SJCRH30 (cell line): ENCODE data around the gene PICALM. TPM values are rescaled to one million over a fixed set of nuclear protein-coding genes. Genes with fewer than 3 reads are reported as not detected.

Source experiments
- DNase-seq, 2 experiments: peaks; one replicate each; pipeline ENCODE4 v3.0.0-alpha.2; 2015 to 2020
- H3K27ac ChIP-seq: fragments of 250-450 bp; sonication (Bioruptor Pico); 2 replicates; pipeline ENCODE4 v1.5.1; 2020; ENCODE audit warnings: mild to moderate bottlenecking, moderate library complexity
- H3K27me3 ChIP-seq: fragments of 250-450 bp; sonication (Bioruptor Pico); 2 replicates; pipeline ENCODE4 v1.5.1; 2020; ENCODE audit warnings: mild to moderate bottlenecking, moderate library complexity
- H3K36me3 ChIP-seq: fragments of 250-450 bp; sonication (Bioruptor Pico); 2 replicates; pipeline ENCODE4 v1.5.1; 2020; ENCODE audit warnings: mild to moderate bottlenecking, moderate library complexity
- H3K4me1 ChIP-seq: fragments of 250-450 bp; sonication (Bioruptor Pico); 2 replicates; pipeline ENCODE4 v1.5.1; 2020; ENCODE audit warnings: mild to moderate bottlenecking, moderate library complexity
- H3K4me3 ChIP-seq: fragments of 250-450 bp; sonication (Bioruptor Pico); 2 replicates; pipeline ENCODE4 v1.5.1; 2020; ENCODE audit warnings: mild to moderate bottlenecking, moderate library complexity
- H3K9me3 ChIP-seq: fragments of 250-450 bp; sonication (Bioruptor Pico); replicated peaks from 2 replicates; pipeline ENCODE4 v1.5.1; 2020; ENCODE audit warnings: mild to moderate bottlenecking, moderate library complexity
- total RNA-seq: library from RNA; depleted of rRNA; stranded (reverse); fragments of >200 nt; shearing (Covaris generic); gene quantifications from 2 replicates; pipeline ENCODE4 v1.2.3, GENCODE V29; 2014

Gene PICALM
- total RNA-seq, 1 experiment from 2014 or later: 242 TPM

DNA sequence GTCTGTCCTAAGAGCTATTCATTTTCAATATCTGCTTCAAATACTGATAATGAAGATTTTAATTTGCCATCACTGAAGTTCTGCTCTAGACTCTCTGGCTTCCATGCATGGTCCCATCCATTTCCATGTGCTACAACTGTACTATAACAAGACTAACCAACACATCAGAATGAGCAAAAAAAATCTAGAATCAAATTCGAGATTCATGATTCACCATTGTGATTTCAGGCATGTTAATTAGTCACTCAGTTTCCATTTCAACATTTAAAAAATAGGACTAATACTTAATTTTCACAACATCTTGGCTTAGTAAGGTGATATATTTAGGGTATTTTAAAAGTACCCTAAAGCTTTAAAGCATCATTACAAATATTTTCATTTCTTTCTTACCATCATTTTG lies 22.8 kb downstream of the PICALM start:
- H3K36me3 ChIP-seq: no peaks in the 10 kb centered on the region; the same call in 1 of the 2 replicates
- no peak overlapping the region for H3K27ac ChIP-seq
- no peak overlapping the region for H3K4me3 ChIP-seq
- no peaks in the 10 kb centered on the region for H3K9me3 ChIP-seq
- no peak for DNase-seq
- H3K4me1 ChIP-seq: peaks cover 29% of the 10 kb centered on the region
- H3K27me3 ChIP-seq: no peaks in the 10 kb centered on the region

DNA sequence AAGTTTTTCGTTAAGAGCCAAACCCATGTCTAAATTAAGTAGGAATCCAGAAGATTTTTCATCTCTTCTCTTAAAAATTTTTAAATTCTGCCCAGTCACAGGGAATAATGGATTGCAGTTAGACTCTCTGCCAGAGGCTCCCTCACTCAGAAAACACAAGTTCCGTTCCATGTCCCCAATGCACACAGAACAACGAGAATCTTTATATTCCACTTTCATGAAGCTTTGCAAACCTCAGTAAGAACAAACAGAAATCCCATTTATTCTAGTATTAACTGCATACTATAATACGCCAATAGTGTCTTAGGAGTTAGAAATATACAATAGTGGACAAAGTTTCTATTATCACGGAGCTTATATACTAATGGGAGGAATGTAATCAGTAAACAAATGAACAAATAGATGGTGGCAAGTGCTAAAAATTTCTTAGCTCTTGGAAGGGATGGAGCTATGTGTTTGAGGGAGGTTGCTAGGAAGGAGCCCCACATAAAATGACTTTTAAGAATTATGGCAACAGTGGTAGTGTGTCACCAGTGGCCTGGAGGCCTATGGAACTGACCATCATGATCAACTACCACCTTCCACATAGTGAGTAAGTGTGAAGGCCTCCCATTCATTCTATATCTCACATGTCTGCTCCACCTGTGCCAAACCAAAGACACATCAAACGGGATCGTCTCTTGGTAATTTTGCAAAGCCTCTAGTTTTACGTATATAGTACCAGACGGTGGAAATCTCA lies 24.9 kb downstream of the PICALM start:
- Histone ChIP-seq H3K4me3 (no peak overlapping the region), H3K27ac (no peak overlapping the region), H3K4me1 (peaks cover 35% of the 10 kb centered on the region), H3K36me3 (peaks cover 3% of the 10 kb centered on the region; the same call in 1 of the 2 replicates), H3K9me3 (no peaks in the 10 kb centered on the region), H3K27me3 (no peaks in the 10 kb centered on the region)
- no peak for DNase-seq

DNA sequence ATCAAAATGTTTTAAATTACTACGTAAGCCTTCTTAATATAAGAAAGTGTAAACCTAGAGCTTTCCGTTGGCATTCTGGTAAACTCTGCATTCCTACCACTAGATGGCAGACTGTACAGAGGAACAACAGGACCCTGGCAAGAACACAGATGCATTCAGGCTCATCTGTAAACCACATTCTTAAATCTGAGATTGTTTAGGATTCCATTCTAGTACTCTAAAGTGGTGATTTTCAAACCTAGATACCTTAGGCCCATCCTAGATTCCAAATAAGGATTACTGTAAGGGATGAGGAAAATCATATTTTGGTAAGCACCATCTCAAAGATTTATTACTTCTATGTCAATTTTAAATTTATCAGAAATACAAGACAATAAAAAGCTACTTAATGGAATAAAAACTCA lies 26.9 kb downstream of the PICALM start:
- H3K4me3 ChIP-seq: no peak overlapping the region
- no peaks in the 10 kb centered on the region for H3K9me3 ChIP-seq
- H3K27ac ChIP-seq: no peak overlapping the region
- peak; percentile 80 to 95 for DNase-seq
- peaks cover 3% of the 10 kb centered on the region; the same call in 1 of the 2 replicates for H3K36me3 ChIP-seq
- peaks cover 35% of the 10 kb centered on the region for H3K4me1 ChIP-seq
- no peaks in the 10 kb centered on the region for H3K27me3 ChIP-seq

DNA sequence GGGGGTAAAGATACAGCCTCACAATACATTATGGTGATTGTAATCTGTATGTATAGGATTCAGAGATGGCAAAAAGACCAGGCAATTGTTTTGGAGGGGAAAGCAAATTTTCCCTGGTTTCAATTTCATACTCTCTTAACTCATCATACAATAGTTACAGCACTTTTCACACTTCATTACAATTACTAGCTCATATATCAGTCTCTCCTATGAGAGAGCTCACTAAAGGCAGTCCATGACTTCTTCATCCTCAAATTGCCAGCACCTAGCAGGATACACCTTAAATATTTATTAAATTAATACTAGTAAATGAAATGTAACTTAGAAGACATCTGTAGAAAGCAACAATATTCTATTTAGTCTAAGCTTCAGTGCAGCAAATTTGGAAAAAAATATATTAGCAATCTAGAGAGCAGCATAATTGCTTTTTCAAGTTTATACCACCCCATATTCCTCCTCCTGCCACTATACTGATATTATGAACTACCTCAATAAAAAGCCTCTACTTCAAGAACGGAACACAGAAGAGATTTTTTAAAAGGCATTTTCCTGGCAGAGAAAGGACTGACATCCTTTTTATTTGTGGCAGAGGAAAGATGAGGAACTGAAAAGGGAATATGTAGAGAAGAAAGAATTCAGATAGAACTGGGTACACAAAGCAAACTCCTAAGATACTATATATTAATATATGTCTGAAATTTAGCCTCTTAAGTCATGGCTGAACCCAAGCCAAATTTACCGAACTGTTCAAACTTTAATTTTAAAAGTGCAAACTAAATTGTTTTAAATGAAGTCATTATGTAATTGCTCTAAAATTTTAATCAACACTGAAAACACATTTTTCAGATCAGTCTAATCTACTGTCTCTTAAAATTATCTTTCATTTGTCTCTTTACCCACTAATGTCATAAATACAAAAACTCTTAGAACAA lies 27.7 kb downstream of the PICALM start:
- no peaks in the 10 kb centered on the region for H3K9me3 ChIP-seq
- no peaks in the 10 kb centered on the region for H3K27me3 ChIP-seq
- no peak for DNase-seq
- peaks cover 35% of the 10 kb centered on the region for H3K4me1 ChIP-seq
- peaks cover 3% of the 10 kb centered on the region; the same call in 1 of the 2 replicates for H3K36me3 ChIP-seq
- no peak overlapping the region for H3K27ac ChIP-seq
- no peak overlapping the region for H3K4me3 ChIP-seq

DNA sequence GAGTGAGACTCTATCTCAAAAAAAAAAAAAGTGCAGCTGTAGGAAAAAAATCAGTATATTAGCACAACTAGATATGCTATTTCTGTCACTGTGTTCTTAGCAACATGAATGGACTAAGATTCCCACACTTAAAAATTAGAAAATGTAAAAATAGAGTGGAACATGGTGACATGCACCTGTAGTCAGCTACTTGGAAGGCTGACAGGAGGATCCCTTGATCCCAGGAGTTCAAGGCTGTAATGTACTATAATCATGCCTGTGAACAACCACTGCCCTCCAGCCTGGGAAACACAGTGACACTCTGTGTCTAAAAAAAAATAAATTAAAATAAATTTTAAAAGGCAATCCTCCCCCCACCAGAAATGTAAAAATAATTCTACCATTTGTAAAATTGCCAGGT lies 29.8 kb downstream of the PICALM start:
- no peak for DNase-seq

DNA sequence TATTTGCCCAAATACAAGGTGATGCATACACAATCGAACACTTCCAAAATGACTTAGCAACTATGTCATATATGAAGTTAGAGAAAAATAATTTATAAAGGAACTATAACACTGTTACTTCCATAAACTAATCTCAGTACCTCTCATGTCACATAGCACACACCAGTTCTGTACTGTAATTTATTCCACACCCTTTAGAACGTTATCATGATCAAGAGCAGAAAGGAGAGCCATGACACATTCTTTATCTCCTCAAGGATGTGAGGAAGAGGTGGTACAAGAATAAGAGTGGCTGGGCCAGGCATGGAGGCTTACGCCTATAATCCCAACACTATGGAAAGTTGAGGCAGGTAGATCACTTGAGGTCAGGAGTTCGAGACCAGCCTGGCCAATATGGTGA lies 31.1 kb downstream of the PICALM start:
- Histone ChIP-seq H3K9me3 (no peaks in the 10 kb centered on the region), H3K4me3 (no peak overlapping the region), H3K36me3 (peaks cover 3% of the 10 kb centered on the region; the same call in 1 of the 2 replicates), H3K27me3 (no peaks in the 10 kb centered on the region), H3K4me1 (peaks cover 21% of the 10 kb centered on the region), H3K27ac (no peak overlapping the region)
- no peak for DNase-seq

More for the DNA sequence above, 29.8 kb downstream of the PICALM start:
- peaks cover 3% of the 10 kb centered on the region; the same call in 1 of the 2 replicates for H3K36me3 ChIP-seq
- H3K27ac ChIP-seq: no peak overlapping the region
- H3K4me3 ChIP-seq: no peak overlapping the region
- H3K27me3 ChIP-seq: no peaks in the 10 kb centered on the region
- peaks cover 32% of the 10 kb centered on the region for H3K4me1 ChIP-seq
- H3K9me3 ChIP-seq: no peaks in the 10 kb centered on the region

DNA sequence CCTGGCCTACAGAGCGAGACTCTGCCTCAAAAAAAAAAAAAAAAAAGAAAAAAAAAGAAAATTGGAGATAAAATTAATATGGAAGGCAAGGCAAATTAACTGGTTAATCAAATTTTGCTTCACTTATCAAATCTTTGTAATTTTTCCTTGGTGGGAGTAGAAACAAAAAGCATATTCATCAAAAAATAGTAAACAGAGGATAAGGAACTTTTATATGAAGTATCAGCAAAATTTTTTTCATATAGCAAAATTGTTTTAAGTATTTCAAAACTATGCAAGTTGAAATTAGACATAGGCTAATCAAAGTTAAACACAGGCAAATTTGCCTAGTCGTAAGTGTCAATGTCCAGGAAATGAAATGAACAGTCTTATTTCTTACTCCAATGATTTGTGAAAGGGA lies 33.0 kb downstream of the PICALM start:
- H3K36me3 ChIP-seq: peaks cover 12% of the 10 kb centered on the region
- H3K4me1 ChIP-seq: peaks cover 5% of the 10 kb centered on the region; the same call in 1 of the 2 replicates
- no peak overlapping the region for H3K4me3 ChIP-seq
- no peaks in the 10 kb centered on the region for H3K9me3 ChIP-seq
- no peaks in the 10 kb centered on the region for H3K27me3 ChIP-seq
- no peak for DNase-seq
- H3K27ac ChIP-seq: no peak overlapping the region

DNA sequence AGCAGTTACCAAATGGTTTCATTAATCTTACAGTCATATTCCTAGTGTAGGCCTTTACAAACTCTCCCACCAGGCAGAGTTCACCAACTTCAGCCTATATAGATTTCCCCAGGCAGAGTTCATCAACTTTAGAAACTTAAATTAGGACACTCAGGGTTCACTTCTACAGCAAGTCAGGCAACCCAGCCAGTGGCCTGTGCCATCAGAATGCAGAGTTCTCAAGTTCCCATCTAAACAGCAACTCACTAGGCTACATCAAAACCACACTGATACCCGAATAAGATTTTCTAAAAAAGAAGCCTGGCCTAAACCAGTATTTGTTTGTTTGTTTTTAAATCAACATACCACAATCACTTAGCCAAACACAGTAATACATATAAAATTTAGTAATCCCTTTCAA lies 33.7 kb downstream of the PICALM start:
- H3K27me3 ChIP-seq: no peaks in the 10 kb centered on the region
- H3K9me3 ChIP-seq: no peaks in the 10 kb centered on the region
- H3K27ac ChIP-seq: no peak overlapping the region
- H3K36me3 ChIP-seq: peaks cover 18% of the 10 kb centered on the region
- H3K4me3 ChIP-seq: no peak overlapping the region
- DNase-seq: peak in 1 of 2 experiments; percentile 33
- H3K4me1 ChIP-seq: no peaks in the 10 kb centered on the region

DNA sequence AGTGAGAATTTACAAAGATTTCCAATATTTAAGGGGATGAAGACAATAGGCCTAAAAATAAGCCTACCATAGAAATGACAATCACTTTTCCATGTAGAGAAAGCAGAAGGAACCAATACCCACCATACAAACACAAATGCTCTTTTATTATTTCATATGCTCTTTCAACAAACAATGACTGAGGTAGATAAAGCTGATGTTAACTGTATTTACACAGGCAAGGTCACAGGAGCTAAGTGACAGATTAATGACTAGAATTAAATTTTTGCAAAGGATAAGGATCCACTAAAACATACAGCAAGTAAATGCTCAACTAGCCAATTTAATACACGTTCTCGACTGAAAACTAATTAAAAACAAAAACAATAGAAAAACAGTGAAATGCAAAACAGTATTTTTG lies 34.2 kb downstream of the PICALM start:
- H3K4me3 ChIP-seq: no peak overlapping the region
- peaks cover 23% of the 10 kb centered on the region for H3K36me3 ChIP-seq
- no peaks in the 10 kb centered on the region for H3K9me3 ChIP-seq
- H3K27me3 ChIP-seq: no peaks in the 10 kb centered on the region
- H3K27ac ChIP-seq: no peak overlapping the region
- H3K4me1 ChIP-seq: no peaks in the 10 kb centered on the region
- DNase-seq: no peak

DNA sequence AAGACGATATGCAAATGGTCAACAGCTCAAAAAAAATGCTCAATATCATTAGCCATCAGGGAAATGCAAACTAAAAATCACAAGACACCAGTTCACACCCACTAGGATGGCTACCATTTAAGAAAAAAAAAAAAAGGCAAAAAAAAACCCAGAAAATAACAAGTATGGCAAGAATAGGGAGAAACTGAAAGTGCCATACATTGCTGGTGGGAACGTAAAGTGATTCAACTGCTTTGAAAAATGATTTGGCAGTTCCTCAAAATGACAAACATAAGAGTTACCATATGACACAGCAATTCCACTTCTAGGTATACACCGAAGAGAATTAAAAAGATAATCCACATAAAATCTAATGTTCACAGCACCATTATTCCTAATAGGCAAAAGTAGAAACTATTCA lies 47.5 kb downstream of the PICALM start:
- no peaks in the 10 kb centered on the region for H3K4me1 ChIP-seq
- H3K9me3 ChIP-seq: no peaks in the 10 kb centered on the region
- H3K27me3 ChIP-seq: no peaks in the 10 kb centered on the region
- no peak overlapping the region for H3K27ac ChIP-seq
- no peak for DNase-seq
- no peak overlapping the region for H3K4me3 ChIP-seq
- peaks cover 81% of the 10 kb centered on the region for H3K36me3 ChIP-seq

DNA sequence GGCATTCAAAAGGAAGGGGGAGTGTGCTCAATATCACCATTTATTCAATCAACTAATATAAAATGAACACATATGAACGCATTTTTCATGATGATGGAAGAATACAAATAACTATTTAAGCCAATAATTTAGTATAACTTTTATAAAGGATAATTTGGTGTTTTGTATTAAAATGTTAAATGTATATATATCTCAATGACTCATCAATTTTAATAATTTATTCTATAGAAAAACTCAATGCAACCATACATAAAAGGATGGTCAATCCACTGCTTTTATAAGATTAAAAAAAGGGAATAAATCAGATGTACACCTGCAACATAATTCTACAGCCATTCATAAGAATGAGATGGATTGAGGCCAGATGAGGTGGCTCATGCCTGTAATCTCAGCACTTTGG lies 50.6 kb downstream of the PICALM start:
- no peak overlapping the region for H3K27ac ChIP-seq
- DNase-seq: no peak
- peaks cover 67% of the 10 kb centered on the region for H3K36me3 ChIP-seq

DNA sequence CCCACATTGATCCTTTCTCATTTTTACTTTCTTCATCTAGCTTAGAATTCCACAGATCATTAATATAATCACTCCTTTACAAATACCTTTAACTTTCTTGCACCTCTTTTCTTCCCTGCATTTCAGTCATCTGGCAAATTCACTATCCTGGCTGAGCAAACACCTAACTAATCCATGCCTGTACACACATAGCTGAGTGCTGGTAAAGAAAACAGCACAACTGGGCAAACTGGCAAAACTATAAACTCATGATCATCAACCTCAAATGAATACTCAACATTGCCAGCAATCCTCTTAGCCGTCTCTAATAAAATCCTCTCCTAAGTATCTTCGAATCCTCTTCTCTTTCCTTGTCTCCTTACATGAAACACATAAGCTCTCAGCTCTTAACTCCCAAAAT lies 52.4 kb downstream of the PICALM start:
- no peak for DNase-seq
- H3K4me3 ChIP-seq: no peak overlapping the region
- H3K27ac ChIP-seq: no peak overlapping the region
- peaks cover 25% of the 10 kb centered on the region for H3K4me1 ChIP-seq
- H3K9me3 ChIP-seq: no peaks in the 10 kb centered on the region
- H3K36me3 ChIP-seq: peaks cover 61% of the 10 kb centered on the region
- H3K27me3 ChIP-seq: no peaks in the 10 kb centered on the region

More for the DNA sequence above, 50.6 kb downstream of the PICALM start:
- no peaks in the 10 kb centered on the region for H3K9me3 ChIP-seq
- peaks cover 21% of the 10 kb centered on the region for H3K4me1 ChIP-seq
- no peak overlapping the region for H3K4me3 ChIP-seq
- no peaks in the 10 kb centered on the region for H3K27me3 ChIP-seq

DNA sequence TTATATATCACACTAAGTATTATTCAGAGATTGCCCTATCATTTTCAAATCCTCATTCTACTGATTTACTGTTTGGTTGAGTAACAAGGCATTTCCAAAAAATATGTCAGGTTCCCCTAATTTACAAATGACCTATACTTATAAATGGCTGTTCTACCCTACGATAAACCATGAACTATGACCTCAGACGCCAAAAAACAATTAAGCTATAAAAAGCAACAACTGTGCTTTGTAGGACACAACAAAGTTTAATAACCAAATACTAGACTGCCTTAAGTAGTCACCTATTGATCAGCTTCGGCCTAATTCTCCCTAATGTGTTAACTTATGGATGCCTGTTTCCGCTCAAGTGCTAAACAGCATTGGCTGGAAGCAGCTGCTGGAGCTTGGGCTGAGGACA lies 53.2 kb downstream of the PICALM start:
- Histone ChIP-seq H3K27me3 (no peaks in the 10 kb centered on the region), H3K27ac (no peak overlapping the region), H3K36me3 (peaks cover 62% of the 10 kb centered on the region), H3K9me3 (no peaks in the 10 kb centered on the region), H3K4me3 (no peak overlapping the region), H3K4me1 (peaks cover 25% of the 10 kb centered on the region)
- DNase-seq: peak in 1 of 2 experiments; percentile 20

DNA sequence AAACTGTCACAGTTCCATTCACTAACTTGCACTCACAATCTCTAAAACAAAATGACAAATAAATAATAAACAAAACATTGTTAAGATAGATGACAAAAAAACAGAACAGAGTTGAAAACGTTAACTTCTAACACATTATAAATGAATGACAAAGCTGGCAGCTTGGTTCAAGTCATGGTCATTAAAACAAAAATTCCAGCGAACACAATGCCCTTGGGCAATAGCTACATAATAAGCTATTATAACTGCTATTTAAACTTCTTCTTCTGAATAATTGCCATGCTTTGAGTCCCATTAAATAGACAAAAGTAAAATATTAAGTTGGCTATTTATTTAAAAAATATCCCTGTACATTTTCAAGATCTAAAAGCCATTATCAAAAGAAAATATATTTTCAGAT lies 54.7 kb downstream of the PICALM start:
- Histone ChIP-seq H3K4me3 (no peak overlapping the region), H3K4me1 (peaks cover 25% of the 10 kb centered on the region), H3K27ac (peak overlapping the region; percentile 61), H3K27me3 (no peaks in the 10 kb centered on the region), H3K9me3 (no peaks in the 10 kb centered on the region), H3K36me3 (peaks cover 61% of the 10 kb centered on the region)
- peak; percentile 41 to 76 for DNase-seq

DNA sequence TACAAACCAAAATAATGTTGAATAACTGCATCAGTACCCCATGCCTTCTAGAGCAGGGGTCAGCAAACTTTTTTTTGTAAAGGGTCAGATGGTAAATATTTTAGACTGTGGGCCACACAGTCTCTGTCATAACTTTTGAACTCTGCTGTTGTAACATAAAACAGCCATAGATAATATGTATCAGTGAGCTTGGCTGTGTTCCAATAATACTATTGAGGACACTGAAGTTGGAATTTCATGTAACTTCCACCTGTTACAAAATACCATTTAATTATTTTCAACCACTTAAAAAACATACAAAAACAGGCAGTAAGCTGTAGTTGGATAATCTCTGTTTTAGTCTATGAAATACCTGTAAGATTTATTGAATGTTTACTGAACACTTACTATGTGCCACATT lies 55.2 kb downstream of the PICALM start:
- Histone ChIP-seq H3K27me3 (no peaks in the 10 kb centered on the region), H3K4me1 (peaks cover 25% of the 10 kb centered on the region), H3K4me3 (no peak overlapping the region), H3K27ac (peak overlapping the region; percentile 61), H3K9me3 (no peaks in the 10 kb centered on the region), H3K36me3 (peaks cover 57% of the 10 kb centered on the region)
- DNase-seq: peak in 1 of 2 experiments; percentile 72
